T-helper 2 cell treated with Interferon-gamma antibody and Interleukin-4, amounts not matched to agents 5 μg/mL and 100 μg/mL, for 36 hours (primary cell): ENCODE results near the gene IL1F10.

Experiments
- DNase-seq: peaks from one replicate; pipeline ENCODE4 v3.0.0; 2021; ENCODE audit warnings: low spot score
- H3K27ac Mint-ChIP-seq: one replicate; pipeline ENCODE4 v1.8.0; 2021; ENCODE audit warnings: mild to moderate bottlenecking, mixed read lengths
- H3K27me3 Mint-ChIP-seq: one replicate; pipeline ENCODE4 v1.8.0; 2021; ENCODE audit warnings: low read depth, mixed read lengths
- H3K36me3 Mint-ChIP-seq: one replicate; pipeline ENCODE4 v1.8.0; 2021; ENCODE audit warnings: low read depth, mixed read lengths
- H3K4me1 Mint-ChIP-seq: one replicate; pipeline ENCODE4 v1.8.0; 2021; ENCODE audit warnings: low read depth, mixed read lengths
- H3K4me3 Mint-ChIP-seq: one replicate; pipeline ENCODE4 v1.8.0; 2022; ENCODE audit warnings: mild to moderate bottlenecking, moderate library complexity, mixed read lengths
- H3K9me3 Mint-ChIP-seq: one replicate; pipeline ENCODE4 v1.8.0; 2021; ENCODE audit warnings: mixed read lengths

IL1F10 gene

DNA sequence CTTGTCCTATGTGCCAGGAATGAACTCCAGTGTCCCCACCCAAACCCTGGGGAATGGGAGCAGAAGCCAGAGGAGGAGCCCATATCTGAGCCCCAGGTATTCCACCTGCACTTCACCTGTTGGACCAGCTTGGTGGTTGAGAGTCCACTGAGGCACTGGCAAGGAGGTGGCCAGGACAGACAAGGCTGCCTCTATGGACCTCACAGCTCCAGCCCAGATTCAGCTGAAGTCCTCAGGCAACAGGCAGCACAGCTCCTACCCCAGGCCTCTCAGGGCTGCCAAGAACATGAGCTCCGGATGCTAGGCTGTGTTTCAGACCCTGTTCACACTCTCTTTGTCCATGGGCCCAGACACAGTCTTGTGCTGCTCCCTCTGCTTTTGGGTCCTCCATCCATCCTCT lies 2.9 kb upstream of the IL1F10 start:
- Mint-ChIP-seq H3K4me1 (no peaks in the 10 kb centered on the region), H3K36me3 (no peaks in the 10 kb centered on the region), H3K27ac (no peak overlapping the region), H3K4me3 (no peak overlapping the region), H3K27me3 (peaks cover 12% of the 10 kb centered on the region), H3K9me3 (no peaks in the 10 kb centered on the region)
- no peak for DNase-seq

DNA sequence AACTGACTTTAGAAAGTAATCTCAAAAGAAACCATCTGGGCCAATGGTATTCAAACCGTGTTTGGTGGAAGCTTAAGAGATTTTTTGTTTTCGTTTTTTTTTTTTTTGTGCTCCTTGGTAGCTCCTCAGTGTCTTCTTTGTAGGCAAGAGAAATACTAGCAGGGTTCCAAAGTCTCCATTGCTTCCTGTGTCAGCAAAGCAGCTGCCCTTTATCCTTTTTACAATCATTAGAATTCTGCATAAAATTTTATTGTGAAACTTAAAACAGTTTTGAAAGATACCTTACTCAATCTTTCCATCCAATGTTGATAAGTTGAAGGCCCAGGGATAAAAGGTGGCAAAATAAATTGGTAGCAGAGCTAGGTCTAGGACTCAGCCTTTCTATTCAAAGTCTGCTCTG lies 479 bp downstream of the IL1F10 start:
- Mint-ChIP-seq H3K4me3 (no peak overlapping the region), H3K4me1 (no peaks in the 10 kb centered on the region), H3K27me3 (peaks cover 15% of the 10 kb centered on the region), H3K36me3 (no peaks in the 10 kb centered on the region), H3K27ac (no peak overlapping the region), H3K9me3 (no peaks in the 10 kb centered on the region)
- no peak for DNase-seq

DNA sequence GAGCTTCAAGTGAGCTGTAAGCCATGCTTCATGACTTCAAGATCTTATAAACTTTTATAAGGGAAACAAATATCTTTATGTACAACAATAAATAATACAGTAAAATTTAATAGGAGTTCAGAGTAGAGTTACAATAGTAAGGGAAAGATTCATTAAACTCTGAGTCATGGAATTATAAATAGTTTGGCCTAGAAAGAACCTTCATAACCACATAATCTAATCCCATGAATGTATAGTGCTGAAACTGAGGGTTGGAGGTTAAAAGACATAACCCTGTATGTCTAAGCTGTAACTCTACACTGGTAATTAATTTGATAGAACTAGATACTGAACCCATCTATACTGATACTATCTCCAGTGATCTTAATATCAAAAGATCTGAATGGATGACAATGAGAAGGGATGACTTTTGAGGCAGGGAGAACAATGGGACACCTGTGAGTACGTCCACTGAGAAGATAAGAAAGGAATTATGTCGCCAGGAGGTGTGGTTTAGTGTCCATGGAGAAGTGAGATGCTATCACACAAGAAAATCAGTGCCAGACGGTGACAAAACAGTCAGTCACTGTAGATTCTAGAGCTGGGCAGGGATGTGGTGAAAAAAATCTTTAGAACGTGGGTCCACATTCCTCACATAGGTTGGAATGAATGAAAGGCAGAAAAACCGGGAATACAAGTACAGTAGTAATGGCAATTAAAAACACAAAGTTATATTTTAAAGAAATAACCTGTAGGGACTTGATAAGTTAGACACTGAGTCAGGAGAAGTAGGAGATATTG lies 1.1 kb downstream of the IL1F10 start:
- DNase-seq: no peak
- Mint-ChIP-seq H3K36me3 (no peaks in the 10 kb centered on the region), H3K27me3 (peaks cover 15% of the 10 kb centered on the region), H3K4me1 (no peaks in the 10 kb centered on the region), H3K27ac (no peak overlapping the region), H3K4me3 (no peak overlapping the region), H3K9me3 (no peaks in the 10 kb centered on the region)

DNA sequence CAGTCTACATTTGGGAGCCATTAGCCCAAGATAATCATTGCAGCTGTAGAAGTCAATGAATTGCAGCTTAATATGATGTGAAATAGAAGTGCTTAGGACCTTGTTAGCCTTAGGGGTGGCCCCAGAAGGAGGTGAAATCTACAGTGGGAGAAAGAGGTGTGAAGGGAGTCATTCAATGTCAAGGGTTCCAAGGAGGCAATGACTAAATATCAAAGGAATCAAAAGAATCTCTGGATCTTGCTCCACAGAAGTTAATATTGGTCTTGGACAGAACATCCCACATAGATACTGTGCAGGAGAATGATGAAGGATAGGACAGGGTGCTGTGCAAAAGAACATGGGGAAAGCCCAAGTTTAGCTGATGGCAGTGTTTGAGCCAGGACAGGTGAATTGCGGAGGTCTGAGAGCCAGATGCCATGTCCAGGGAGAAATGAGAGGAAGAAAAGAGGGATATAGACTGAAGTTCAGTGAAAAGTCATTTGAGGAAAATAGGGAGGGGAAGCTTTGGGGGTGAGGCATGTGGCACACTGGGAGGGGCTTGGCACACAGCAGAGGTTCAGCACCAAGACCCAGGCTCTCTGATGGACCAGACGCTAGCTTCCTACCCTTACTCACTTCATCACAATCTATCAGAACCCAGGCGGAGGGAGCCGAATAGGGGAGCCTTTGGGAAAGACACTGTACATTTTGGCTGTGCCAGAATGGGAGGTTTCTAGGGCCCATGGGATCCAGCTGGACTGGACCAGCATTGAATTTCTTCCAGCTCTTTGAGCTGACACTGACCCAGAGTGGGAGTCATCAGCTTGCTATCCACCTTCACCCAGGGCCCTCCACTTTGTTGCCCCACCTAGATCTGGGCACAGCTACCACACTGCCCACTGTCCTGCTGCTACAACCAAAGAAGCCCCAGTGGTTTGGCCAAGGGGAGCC lies 2.2 kb downstream of the IL1F10 start:
- Mint-ChIP-seq H3K27me3 (peaks cover 15% of the 10 kb centered on the region), H3K9me3 (no peaks in the 10 kb centered on the region), H3K27ac (no peak overlapping the region), H3K36me3 (no peaks in the 10 kb centered on the region), H3K4me3 (no peak overlapping the region), H3K4me1 (peaks cover 2% of the 10 kb centered on the region)
- DNase-seq: no peak

DNA sequence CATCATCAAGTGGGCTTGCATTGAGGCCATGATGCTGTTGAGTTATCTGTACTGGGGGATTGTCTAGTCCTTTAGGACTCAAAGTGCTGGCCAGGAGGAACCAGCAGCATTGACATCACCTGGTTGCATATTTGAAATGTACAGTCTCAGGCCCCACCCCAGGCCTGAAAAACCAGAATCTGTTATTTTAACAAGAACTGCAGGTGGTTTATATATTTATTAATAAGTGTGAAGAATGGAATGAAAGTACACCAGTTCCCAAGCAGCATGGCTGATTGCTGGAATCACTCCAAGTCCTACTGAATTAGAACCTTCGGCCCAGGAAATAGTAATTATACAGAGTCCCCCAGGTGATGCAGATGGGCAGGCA lies 2.8 kb downstream of the IL1F10 start:
- DNase-seq: no peak
- Mint-ChIP-seq H3K27me3 (peaks cover 15% of the 10 kb centered on the region), H3K4me1 (peaks cover 4% of the 10 kb centered on the region), H3K9me3 (no peaks in the 10 kb centered on the region), H3K36me3 (no peaks in the 10 kb centered on the region), H3K27ac (no peak overlapping the region), H3K4me3 (no peak overlapping the region)

DNA sequence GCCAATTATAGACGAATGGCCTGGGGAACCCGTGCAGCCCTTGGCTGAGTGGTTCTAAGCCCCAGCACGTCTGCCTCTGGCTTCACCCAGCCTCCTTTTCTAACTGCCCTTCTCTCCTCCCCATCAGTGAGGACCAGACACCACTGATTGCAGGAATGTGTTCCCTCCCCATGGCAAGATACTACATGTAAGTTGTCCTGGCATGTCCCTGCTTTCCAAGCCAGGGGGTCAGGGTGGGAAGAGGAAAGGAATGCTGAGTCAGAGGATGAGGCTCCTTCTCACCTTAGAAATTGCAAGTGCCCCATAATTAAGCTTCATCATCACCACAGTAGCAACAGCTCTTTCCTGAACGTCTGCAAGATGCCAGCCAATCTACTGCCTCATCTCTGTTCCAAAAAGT lies 4.8 kb downstream of the IL1F10 start:
- H3K36me3 Mint-ChIP-seq: no peaks in the 10 kb centered on the region
- DNase-seq: no peak
- no peaks in the 10 kb centered on the region for H3K9me3 Mint-ChIP-seq
- H3K4me1 Mint-ChIP-seq: peaks cover 4% of the 10 kb centered on the region
- H3K4me3 Mint-ChIP-seq: no peak overlapping the region
- H3K27ac Mint-ChIP-seq: no peak overlapping the region
- peaks cover 19% of the 10 kb centered on the region for H3K27me3 Mint-ChIP-seq

DNA sequence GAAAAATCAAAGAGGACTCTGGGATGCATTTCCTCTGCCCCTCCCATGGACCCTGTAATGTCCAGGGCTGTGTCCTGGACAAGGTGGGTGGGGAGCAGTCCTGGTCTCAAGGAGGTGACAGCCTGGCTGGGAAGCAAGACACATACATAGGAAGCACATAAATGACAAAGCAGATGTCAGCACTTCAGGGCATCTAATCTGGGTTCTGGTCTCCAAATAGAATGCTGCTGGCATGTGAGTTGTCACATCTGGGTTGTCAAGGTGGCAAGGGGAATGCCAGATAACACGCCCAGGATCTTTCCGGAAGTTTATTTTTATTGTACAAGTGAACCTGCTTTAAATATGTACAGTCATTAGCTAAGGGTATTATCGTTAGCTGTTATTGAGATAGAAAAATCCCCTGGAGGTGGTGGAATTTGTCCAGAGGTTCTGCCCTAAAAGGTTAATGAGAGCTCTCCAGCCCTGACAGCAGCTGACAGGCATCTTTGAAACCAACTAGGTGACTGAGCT lies 5.6 kb downstream of the IL1F10 start:
- DNase-seq: no peak
- Mint-ChIP-seq H3K27me3 (peaks cover 21% of the 10 kb centered on the region), H3K27ac (no peak overlapping the region), H3K9me3 (no peaks in the 10 kb centered on the region), H3K4me3 (no peak overlapping the region), H3K36me3 (no peaks in the 10 kb centered on the region), H3K4me1 (peaks cover 4% of the 10 kb centered on the region)

DNA sequence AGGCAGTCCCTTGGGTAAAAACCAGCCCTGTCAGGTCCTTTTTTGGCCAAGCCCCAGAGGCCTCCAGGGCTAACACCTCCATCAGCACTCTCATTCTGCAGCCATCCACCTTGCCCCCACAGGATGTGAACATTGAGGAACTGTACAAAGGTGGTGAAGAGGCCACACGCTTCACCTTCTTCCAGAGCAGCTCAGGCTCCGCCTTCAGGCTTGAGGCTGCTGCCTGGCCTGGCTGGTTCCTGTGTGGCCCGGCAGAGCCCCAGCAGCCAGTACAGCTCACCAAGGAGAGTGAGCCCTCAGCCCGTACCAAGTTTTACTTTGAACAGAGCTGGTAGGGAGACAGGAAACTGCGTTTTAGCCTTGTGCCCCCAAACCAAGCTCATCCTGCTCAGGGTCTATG lies 7.3 kb downstream of the IL1F10 start:
- no peaks in the 10 kb centered on the region for H3K9me3 Mint-ChIP-seq
- no peak for DNase-seq
- peaks cover 12% of the 10 kb centered on the region for H3K27me3 Mint-ChIP-seq
- no peaks in the 10 kb centered on the region for H3K36me3 Mint-ChIP-seq
- H3K4me3 Mint-ChIP-seq: no peak overlapping the region
- H3K4me1 Mint-ChIP-seq: peaks cover 6% of the 10 kb centered on the region
- H3K27ac Mint-ChIP-seq: no peak overlapping the region

DNA sequence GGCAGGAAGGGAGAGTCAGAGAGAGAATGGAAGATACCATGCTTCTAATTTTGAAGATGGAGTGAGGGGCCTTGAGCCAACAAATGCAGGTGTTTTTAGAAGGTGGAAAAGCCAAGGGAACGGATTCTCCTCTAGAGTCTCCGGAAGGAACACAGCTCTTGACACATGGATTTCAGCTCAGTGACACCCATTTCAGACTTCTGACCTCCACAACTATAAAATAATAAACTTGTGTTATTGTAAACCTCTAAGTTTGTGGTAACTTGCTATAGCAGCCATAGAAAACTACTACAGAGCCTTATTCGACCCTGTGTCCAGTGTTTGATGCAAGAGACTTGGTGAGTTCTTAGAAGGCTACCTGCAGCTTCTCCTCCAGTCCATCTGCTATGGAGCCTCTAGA lies 7.8 kb downstream of the IL1F10 start:
- no peak overlapping the region for H3K4me3 Mint-ChIP-seq
- H3K9me3 Mint-ChIP-seq: no peaks in the 10 kb centered on the region
- no peaks in the 10 kb centered on the region for H3K36me3 Mint-ChIP-seq
- H3K27me3 Mint-ChIP-seq: peaks cover 10% of the 10 kb centered on the region
- no peak overlapping the region for H3K27ac Mint-ChIP-seq
- DNase-seq: no peak
- peaks cover 6% of the 10 kb centered on the region for H3K4me1 Mint-ChIP-seq

DNA sequence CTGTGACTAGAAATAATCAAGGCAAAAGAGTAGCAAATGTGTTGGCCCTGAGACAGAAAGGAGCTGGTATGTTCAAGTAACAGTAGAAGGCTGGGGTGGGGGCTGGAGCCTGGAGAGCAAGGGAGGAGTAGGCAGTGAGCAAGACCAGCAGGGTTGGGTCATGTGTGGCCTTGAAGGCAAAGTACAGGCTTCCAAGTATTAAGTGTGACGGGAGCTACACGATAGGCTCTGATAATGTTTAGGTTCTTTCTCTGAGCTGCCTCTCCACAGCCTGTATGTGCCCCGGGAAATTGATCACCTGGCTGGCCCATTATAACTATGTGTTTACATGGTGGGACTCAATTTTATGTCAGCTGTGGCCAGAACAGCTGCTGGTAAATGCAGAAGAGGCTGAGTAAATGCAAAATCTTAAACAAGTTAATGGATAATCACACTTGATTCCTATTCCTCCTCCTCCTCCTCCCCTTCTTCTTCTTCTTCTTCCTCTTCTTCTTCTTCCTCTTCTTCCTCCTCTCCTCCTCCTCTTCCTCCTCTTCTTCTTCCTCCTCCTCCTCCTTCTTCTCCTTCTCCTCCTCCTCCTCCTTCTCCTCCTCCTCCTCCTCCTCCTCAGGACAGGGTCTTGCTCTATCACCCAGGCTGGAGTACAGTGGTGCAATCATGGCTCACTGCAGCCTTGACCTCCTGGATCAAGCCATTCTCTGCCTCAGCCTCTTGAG lies 9.3 kb downstream of the IL1F10 start:
- Mint-ChIP-seq H3K27ac (no peak overlapping the region), H3K4me1 (peaks cover 6% of the 10 kb centered on the region), H3K4me3 (no peak overlapping the region), H3K27me3 (peaks cover 10% of the 10 kb centered on the region), H3K36me3 (no peaks in the 10 kb centered on the region), H3K9me3 (no peaks in the 10 kb centered on the region)
- DNase-seq: no peak

DNA sequence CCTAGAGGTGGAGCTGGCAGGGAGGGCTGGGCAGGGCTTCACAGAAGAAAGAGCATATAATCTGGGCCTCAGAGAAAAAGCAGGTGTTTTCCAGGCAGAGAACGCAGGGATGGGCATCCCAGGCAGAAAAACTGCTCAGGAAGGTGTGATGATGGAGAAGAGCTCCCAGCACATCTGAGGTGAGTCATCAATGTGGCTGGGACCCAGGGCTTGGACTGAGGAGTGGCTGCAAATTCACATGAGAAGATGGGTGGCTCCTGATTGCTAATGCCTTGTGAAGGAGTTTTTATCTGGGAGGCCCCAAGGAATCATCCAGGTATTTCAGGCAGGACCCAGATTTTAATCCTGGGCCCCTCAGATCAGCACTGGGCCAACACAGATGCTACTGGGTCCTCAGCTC lies 10.2 kb downstream of the IL1F10 start:
- DNase-seq: no peak
- Mint-ChIP-seq H3K36me3 (no peaks in the 10 kb centered on the region), H3K4me3 (no peak overlapping the region), H3K9me3 (no peaks in the 10 kb centered on the region), H3K27me3 (peaks cover 10% of the 10 kb centered on the region), H3K27ac (no peak overlapping the region), H3K4me1 (peaks cover 6% of the 10 kb centered on the region)

DNA sequence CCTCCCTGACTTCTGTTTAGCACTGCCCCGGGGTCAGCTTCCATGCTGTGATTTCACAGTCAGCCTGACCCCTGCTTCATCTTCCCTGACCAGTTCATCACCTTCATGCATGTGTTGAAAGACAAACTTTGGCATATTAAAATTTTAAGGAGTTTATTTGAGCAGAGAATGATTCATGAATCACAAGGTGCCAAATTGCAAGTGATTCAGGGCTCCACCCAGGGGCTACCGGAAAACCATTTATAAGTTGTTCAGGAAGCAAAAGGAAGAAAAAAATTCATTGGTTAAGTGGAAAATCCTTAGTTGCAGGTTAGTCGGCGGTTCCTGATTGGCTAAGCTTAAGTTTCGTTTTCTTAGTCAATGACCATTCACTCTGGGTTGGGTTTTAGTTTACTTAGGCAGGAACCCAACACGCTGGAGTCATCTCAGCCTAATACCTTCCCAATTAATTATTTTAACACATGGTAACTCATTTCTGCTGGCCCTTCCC lies 10.6 kb downstream of the IL1F10 start:
- H3K36me3 Mint-ChIP-seq: no peaks in the 10 kb centered on the region
- H3K9me3 Mint-ChIP-seq: no peaks in the 10 kb centered on the region
- no peak overlapping the region for H3K27ac Mint-ChIP-seq
- peaks cover 6% of the 10 kb centered on the region for H3K4me1 Mint-ChIP-seq
- H3K4me3 Mint-ChIP-seq: no peak overlapping the region
- no peak for DNase-seq
- H3K27me3 Mint-ChIP-seq: peaks cover 10% of the 10 kb centered on the region

DNA sequence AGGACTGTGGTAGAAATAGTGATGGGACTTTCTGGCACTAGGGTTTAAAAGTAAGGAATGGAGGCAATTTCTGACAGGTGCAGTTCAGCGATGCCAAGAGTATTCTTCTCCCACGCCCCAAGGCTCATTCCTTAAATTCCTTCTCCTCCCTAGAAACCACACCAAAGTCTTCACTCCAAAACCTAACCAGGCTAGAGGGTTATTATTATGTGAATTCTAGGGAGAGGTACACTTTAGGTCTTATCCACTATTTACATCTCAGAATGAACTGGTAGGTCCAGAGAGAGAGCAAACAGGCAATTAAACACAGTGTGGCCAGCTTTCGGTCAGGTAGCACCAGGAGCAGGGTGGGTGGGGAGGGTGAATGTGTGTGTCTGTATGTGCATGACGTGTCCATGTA lies 11.4 kb downstream of the IL1F10 start:
- no peak for DNase-seq
- no peak overlapping the region for H3K4me3 Mint-ChIP-seq
- no peaks in the 10 kb centered on the region for H3K9me3 Mint-ChIP-seq
- H3K36me3 Mint-ChIP-seq: no peaks in the 10 kb centered on the region
- H3K4me1 Mint-ChIP-seq: peaks cover 6% of the 10 kb centered on the region
- H3K27ac Mint-ChIP-seq: no peak overlapping the region
- peaks cover 10% of the 10 kb centered on the region for H3K27me3 Mint-ChIP-seq

DNA sequence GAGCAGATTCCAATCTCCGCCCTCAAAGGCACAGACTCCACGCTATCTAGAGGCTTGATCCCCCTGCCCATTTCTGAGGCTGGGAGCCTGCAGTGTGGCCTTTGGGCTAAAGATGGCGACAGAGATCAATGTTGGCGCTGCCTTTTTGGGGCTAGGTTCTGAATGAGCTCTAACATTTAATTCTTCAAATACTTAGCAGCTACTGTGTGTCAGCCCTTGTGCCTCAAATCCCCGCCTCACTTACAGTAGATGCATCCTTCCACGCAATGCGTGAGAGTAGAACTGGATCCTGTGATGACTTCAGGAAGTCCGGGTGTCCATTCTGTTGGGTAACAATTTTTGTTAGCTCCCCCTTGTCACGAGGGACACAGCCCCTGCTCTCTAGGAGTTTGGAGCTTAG lies 12.4 kb downstream of the IL1F10 start:
- H3K4me1 Mint-ChIP-seq: peaks cover 4% of the 10 kb centered on the region
- H3K9me3 Mint-ChIP-seq: no peaks in the 10 kb centered on the region
- peaks cover 10% of the 10 kb centered on the region for H3K27me3 Mint-ChIP-seq
- no peak overlapping the region for H3K4me3 Mint-ChIP-seq
- H3K36me3 Mint-ChIP-seq: no peaks in the 10 kb centered on the region
- DNase-seq: peak; percentile 30
- H3K27ac Mint-ChIP-seq: no peak overlapping the region
